Stimulated activated CD8-positive, alpha-beta memory T cell treated with anti-CD3 and anti-CD28 coated beads, Interleukin-4, amount 100 ng/mL, for 48 hours (primary cell): ENCODE data around the gene UPK3B.
"Not testable (repeated sequence)": the region's sequence is repeated elsewhere in the genome, so short reads cannot be mapped to it uniquely, and the experiment has no call there.

Experiments
- DNase-seq: peaks from one replicate; pipeline ENCODE4 v3.0.0-alpha.2; 2020

Gene UPK3B

GRCh38 chr7:76492139-76492538 lies 18.2 kb upstream of the UPK3B start:
- not testable (repeated sequence) for DNase-seq

DNA sequence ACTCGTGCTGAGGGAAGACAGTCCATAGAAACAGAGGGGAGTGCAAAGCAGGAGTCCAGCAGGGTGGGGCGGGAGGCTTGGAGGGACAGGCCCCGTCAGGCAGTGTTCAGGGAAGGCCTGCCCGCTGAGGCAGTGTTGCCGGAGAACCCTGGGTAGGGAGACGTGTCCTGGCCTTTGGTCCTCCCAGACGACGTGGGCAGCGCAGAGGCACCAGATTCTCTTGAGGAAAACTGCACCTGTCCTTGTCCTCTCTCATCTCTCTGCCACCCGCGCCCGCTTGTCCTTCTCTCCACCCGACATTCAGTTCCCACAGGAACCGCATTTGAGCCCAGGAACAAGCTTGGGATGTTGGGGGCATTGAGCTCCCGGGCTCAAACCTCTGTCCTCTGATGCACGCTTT lies 14.6 kb upstream of the UPK3B start:
- not testable (repeated sequence) for DNase-seq

DNA sequence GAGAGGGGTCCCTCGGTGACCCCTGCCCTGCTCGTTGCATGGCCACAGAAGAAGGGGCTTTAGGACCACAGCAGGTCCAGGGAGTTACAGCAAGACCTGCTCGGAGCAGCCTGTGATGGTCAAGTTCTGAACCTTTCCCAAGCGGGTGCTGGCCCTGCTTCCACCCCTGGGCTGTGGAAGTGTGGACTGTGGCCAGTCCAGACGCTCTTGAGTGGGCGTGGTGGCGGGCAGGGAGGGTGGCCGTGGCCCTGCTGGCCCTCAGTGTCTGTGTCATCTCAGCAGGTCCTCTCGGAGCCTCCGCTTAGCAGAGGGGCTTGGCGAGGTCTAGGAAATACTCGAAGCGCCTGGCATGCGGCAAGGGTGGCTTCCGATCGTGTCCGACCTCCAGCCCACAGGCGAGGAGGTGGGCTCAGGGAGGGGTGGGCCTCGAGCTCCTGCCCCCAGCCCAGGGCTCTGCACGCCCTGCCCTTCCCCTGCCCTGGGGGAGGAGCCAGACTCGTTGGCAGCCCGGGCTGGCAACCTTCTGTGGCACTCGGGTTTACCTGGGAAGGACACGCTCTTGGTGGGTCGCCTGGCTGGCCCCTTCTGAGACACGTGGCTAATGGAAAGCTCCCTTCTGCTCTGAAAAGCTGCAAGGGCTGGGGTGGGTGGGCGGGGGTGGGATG lies 12.3 kb upstream of the UPK3B start:
- DNase-seq, result not testable (repeated sequence)

DNA sequence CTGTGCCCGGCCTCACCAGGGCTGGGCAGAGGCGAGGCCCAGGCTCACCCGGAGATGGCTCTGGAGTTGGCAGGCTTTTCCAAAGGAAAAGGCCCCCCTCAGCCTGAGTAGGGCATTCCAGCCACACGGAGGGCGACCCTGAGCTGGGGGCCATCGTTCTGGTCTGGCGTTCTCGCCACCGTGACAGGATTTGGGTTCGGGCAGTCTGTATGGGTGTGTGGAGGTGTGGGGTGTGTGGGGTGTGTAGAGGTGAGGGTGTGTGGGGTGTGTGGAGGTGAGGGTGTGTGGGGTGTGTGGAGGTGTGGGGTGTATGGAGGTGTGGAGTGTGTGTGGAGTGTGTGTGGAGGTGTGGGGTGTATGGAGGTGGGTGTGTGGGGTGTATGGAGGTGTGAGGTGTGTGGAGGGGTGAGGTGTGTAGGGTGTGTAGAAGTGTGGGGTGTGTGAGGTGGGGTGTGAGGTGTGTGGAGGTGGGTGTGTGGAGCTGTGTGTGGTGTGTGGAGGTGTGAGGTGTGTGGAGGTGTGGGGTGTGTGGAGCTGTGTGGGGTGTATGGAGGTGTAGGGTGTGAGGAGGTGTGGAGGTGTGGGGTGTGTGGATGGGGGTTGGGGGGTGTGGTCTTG lies 11.7 kb upstream of the UPK3B start:
- DNase-seq, result not testable (repeated sequence)

DNA sequence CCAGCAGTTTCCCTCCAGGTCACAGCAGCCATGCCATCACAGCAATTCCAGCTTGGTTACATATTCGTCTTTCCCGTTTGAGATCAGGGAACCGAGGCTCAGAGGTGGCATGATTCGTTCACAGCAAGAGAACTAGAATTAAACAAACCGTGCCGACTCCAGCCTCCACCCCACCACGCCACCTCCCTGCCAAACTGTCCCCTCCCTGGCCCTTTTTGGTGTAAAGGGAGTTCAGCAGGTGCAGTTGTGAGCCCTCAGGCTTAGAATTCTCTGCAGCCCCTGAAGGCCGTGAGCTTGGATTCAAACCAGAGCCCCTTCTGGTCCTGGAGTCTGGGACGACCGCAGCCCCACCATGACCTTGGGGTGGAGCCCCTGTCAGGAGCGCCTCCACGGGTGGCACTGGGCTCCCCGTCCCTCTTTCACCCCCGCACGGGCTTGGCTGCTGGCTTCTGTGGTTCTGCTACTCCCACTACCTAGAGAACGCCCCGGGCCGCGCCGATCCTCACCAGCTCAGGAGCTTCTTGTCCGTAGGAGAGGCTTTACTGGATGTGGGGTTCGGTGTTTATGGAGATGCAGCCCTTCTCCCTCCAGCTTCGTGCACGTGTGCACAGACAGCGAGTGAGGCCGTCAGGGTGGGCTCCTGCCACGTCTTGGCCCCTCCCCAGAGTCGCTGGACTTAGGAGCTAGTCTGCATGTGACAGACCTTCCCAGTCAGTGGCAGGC lies 11.0 kb upstream of the UPK3B start:
- DNase-seq, result not testable (repeated sequence)

- DNase-seq, result not testable (repeated sequence)
Observed at GRCh38 chr7:76499924-76500241, 10.5 kb upstream of the UPK3B start.

GRCh38 chr7:76502224-76502623 lies 8.1 kb upstream of the UPK3B start:
- DNase-seq, result not testable (repeated sequence)

DNA sequence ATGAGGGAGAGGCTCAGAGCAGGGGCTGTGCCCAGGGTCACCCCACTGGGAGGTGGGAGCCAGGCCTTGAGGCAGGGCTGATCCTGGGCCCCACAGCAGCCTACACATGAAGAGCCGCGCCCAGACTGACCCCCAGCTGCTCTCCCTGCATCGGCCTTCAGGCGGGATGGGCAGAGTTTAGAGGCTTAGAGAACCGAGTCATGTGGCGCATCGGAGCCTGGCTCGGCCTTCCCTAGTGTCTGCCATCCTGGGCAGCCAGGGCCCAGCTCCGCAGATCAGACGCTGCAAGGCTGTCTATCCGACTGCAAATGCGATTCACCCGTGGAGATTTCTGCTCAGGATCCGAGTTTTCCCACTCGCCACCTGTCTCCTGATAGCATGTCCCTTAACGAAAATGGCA lies 7.5 kb upstream of the UPK3B start:
- DNase-seq, result not testable (repeated sequence)

DNA sequence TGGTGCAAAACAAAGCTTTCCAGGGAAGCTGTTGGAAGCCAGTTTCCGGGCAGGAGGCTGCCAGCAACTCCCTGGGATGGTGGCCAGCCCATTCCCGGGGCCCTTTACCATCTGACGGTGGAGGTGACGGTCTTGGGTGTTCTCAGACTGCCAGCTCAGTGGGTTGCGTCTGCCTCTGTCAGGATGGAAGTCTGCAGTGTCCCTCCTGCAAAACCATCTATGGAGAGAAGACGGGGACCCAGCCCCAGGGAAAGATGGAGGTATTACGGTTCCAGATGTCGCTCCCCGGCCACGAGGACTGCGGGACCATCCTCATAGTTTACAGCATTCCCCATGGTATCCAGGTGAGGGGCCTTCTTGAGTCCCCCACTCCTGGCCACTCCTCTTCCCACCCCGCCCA lies 7.1 kb upstream of the UPK3B start:
- not testable (repeated sequence) for DNase-seq

DNA sequence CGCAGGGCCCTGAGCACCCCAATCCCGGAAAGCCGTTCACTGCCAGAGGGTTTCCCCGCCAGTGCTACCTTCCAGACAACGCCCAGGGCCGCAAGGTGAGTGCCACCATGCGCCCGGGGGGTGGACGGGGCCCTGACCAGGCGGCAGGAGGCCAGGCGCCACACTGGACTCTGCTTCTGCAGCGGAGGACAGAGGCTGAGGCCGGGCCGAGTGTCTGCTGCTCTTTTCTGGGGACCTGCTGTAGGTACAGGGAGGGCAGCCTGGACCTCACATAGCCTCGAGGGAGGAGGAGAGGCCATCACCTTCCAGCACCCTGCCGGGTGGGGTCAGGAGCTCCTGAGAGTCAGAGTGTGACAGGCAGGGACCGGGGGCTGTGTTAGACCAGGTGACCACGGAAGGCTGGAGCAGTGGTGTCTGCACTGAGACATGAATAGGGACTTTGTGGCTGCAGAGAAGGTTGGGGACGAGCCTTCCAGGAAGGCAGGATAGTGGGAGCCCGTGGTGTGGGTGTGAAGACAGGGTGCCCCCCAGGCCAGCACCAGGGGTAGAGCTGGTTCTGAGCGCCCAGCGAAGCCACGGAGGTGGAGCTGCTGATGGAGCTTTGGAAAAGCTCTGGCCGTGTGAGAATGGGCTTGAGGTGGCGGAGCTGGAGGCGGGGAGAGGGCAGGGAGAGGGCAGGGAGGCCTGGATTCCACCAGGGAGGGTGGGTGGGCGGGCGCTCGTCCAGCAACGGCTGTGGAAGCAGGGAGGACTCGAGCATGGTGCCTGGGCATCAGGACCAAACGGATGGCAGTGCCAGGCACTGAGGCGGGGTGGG lies 5.8 kb upstream of the UPK3B start:
- DNase-seq, result not testable (repeated sequence)

DNA sequence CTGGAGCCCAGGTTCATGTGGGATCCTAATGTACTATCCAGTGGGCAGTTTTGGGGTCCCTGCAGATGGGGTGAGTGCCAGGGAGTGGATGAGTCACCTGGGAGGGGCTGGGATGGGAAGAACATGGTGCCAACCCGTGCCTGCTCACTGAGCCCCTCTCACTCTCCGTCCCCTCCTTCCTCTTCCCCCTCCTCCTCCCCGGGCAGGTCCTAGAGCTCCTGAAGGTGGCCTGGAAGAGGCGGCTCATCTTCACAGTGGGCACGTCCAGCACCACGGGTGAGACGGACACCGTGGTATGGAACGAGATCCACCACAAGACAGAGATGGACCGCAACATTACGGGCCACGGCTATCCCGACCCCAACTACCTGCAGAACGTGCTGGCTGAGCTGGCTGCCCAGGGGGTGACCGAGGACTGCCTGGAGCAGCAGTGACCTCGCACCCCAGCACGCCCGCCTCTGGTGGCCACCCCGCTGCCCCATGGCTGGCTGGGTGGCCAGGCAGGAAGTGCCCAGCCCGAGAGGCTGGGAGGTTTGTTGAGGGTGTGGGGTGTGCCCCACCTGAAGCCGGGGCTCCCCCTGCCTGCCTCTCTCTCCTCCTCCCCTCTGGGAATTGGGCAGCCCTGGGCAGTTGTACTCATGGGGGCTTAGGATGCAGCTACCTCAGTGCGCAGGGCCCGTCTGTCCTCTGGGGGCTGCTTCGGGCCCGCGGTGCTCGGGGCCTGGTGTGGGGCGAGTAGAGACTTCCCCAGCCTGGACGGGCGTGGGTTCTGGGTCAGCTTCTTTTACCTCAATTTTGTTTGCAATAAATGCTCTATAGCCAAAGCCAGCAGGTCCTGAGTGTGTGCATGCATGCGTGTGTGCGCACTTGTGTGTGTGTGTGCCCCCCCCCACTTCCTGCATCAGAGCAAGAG lies 4.9 kb upstream of the UPK3B start:
- no peak for DNase-seq

DNA sequence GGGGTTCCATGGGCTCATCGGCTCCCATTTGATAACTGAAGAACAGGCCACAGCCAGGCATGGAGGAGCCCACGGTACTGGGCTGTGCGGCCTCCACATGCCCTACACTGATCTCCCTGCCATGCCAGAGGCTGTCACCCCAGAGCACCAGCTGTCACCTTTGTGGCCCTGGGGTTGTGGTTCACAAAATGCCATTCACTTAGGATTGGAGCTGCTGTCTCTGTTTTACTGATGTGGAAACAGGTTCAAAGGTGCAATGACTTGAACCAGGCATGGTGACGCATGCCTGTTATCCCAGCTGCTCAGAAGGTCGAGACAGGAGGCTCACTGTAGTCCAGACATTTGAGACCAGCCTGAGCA lies 4.3 kb upstream of the UPK3B start:
- no peak for DNase-seq

DNA sequence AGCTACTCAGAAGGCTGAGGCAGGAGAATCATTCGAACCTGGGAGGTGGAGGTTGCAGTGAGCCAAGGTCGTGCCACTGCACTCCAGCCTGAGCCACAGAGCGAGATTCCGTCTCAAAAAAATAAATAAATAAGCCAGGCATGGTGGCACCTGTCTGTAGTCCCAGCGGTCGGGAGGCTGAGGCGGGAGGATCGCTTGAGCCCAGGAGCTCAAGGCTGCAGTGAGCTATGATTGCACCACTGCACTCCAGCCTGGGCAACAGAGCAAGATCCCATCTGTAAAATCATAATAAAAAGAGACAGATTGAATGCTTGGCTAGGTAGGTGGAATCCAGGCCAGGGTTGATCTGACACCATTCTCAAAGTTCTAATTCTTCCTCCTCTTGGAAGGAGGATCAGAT lies 3.7 kb upstream of the UPK3B start:
- not testable (repeated sequence) for DNase-seq

GRCh38 chr7:76507723-76508406 lies 2.5 kb upstream of the UPK3B start:
- no peak for DNase-seq

DNA sequence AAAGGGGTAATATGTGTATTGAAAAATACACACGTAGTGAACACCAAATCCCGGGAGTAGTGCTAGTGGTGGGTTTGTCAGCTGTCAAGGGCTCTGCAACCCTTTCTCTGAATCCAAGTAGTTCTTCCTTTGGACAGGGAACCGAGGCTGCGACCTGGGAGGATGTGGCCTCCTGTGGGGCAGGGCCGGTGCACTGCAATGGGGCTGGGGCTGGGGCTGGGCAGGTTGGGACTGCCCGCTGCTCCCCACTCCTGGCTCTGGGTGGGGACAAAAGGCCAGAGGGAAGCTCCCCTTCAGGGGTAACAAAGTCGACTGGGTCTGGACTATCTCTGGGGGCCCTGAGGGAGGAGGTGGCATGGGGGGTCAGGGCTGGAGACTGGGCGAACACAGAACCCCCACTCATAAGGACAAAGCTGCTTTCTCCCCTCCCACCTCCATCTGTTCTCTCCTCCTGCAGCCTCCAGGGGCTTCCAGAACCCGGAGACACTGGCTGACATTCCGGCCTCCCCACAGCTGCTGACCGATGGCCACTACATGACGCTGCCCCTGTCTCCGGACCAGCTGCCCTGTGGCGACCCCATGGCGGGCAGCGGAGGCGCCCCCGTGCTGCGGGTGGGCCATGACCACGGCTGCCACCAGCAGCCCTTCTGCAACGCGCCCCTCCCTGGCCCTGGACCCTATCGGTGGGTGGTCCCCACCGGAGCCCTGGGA lies 1.0 kb downstream of the UPK3B start:
- DNase-seq, result not testable (repeated sequence)

GRCh38 chr7:76511911-76512885 lies 1.8 kb downstream of the UPK3B start:
- DNase-seq, result not testable (repeated sequence)

GRCh38 chr7:76512941-76513816 lies 2.8 kb downstream of the UPK3B start:
- DNase-seq, result no peak
